HEK293 (cell line): ENCODE data around the gene KBTBD12.

ENCODE experiments used
- CTCF ChIP-seq: fragments of 450-650 bp; formaldehyde crosslinking; IDR thresholded peaks from 2 replicates; pipeline ENCODE4 v1.5.1; 2016; ENCODE audit warnings: missing biosample characterization, missing genetic modification characterization
- ZNF548 ChIP-seq: fragments of 450-650 bp; formaldehyde crosslinking; IDR thresholded peaks from 2 replicates; pipeline ENCODE4 v1.5.1; 2016; ENCODE audit warnings: missing biosample characterization, missing genetic modification characterization
- ZNF792 ChIP-seq: fragments of 450-650 bp; formaldehyde crosslinking; IDR thresholded peaks from 2 replicates; pipeline ENCODE4 v1.5.1; 2016; ENCODE audit warnings: missing biosample characterization, missing genetic modification characterization
- TF ChIP-seq, protein P1 (sequence below): fragments of 450-650 bp; formaldehyde crosslinking; IDR thresholded peaks from 2 replicates; pipeline ENCODE4 v1.5.1; 2016; ENCODE audit warnings: missing biosample characterization, missing genetic modification characterization

DNA sequence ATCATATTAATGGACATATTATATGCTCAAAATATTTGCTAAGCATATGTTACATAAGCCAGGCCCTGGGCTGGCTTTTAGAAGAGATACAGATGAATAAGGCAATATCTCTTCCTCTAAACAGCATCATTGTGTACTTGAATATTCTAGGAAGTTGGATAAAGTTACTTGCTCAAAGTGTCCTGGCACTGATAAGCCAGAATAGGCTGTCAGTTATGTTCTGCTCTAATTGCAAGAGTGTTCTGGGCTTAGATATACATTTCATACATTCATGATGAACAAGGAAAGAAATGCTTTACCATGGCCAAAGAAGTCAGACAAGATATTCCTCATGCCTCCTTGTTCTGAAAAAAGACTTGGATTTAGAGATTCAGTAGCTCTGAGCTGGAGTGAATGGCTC is 40.7 kb downstream of the KBTBD12 start:
- TF ChIP-seq ZNF548 (tag by site-specific recombination) = no peak
- TF ChIP-seq CTCF = no peak
- TF ChIP-seq ZNF792 (tag by site-specific recombination) = no peak
- TF ChIP-seq, protein P1, sequence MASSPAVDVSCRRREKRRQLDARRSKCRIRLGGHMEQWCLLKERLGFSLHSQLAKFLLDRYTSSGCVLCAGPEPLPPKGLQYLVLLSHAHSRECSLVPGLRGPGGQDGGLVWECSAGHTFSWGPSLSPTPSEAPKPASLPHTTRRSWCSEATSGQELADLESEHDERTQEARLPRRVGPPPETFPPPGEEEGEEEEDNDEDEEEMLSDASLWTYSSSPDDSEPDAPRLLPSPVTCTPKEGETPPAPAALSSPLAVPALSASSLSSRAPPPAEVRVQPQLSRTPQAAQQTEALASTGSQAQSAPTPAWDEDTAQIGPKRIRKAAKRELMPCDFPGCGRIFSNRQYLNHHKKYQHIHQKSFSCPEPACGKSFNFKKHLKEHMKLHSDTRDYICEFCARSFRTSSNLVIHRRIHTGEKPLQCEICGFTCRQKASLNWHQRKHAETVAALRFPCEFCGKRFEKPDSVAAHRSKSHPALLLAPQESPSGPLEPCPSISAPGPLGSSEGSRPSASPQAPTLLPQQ (tag by site-specific recombination) = no peak
